Nephron progenitor cell (in vitro differentiated cells): ENCODE data around the gene OVAAL.

Experiments used
- DNase-seq: peaks from one replicate; pipeline ENCODE4 v3.0.0; 2021
- H3K27ac Mint-ChIP-seq: 2 replicates; pipeline ENCODE4 v1.8.0; 2021; ENCODE audit warnings: mild to moderate bottlenecking, moderate library complexity, mixed read lengths
- H3K27me3 Mint-ChIP-seq: 2 replicates; pipeline ENCODE4 v1.8.0; 2021; ENCODE audit warnings: mild to moderate bottlenecking, low read depth, mixed read lengths; ENCODE audit not compliant: poor library complexity
- H3K36me3 Mint-ChIP-seq: 2 replicates; pipeline ENCODE4 v1.8.0; 2021; ENCODE audit warnings: low read depth, mixed read lengths
- H3K4me1 Mint-ChIP-seq: 2 replicates; pipeline ENCODE4 v1.8.0; 2021; ENCODE audit warnings: mixed read lengths
- H3K4me3 Mint-ChIP-seq: 2 replicates; pipeline ENCODE4 v1.8.0; 2021; ENCODE audit warnings: mild to moderate bottlenecking, moderate library complexity, mixed read lengths
- H3K9me3 Mint-ChIP-seq: 2 replicates; pipeline ENCODE4 v1.8.0; 2021; ENCODE audit warnings: mild to moderate bottlenecking, moderate library complexity, mixed read lengths
- TF ChIP-seq, protein P1 (sequence below): fragments of 200-600 bp; sonication (generic); IDR thresholded peaks from 2 replicates; pipeline ENCODE4 v1.5.0; 2021; ENCODE audit warnings: antibody characterized with exemption

The OVAAL gene

DNA sequence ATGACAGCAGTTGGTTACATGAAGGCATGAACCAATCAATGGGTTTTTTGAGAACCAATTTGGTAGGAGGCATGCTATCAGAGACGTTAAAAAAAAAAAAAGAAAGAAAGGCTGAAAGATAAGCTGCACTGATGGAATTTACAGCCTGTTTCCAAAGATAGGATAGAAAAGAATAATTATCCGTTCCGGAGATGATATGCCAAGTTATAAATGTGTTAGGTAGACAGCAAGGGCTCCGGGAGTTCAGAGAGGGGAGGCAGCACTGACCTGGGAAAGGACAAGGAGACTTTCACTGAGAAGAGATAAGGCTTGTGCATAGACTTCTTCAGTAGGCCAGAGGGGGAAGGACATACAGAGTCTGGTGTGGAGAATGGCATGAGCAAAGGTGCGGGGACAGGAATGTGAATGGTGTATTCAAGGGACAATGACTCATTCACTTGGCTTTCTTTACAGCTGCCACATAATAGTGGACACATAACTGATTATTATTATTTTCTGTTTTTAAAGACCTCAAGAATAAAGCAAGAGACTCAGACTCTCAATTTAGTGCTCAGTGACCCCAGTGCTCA is 31.6 kb upstream of the OVAAL start:
- H3K4me3 Mint-ChIP-seq = no peak overlapping the region
- DNase-seq = no peak
- no peak overlapping the region for H3K27ac Mint-ChIP-seq
- H3K4me1 Mint-ChIP-seq = peaks cover 20% of the 10 kb centered on the region
- peaks cover 10% of the 10 kb centered on the region for H3K27me3 Mint-ChIP-seq
- H3K36me3 Mint-ChIP-seq = no peaks in the 10 kb centered on the region
- no peaks in the 10 kb centered on the region for H3K9me3 Mint-ChIP-seq
- TF ChIP-seq, protein P1, sequence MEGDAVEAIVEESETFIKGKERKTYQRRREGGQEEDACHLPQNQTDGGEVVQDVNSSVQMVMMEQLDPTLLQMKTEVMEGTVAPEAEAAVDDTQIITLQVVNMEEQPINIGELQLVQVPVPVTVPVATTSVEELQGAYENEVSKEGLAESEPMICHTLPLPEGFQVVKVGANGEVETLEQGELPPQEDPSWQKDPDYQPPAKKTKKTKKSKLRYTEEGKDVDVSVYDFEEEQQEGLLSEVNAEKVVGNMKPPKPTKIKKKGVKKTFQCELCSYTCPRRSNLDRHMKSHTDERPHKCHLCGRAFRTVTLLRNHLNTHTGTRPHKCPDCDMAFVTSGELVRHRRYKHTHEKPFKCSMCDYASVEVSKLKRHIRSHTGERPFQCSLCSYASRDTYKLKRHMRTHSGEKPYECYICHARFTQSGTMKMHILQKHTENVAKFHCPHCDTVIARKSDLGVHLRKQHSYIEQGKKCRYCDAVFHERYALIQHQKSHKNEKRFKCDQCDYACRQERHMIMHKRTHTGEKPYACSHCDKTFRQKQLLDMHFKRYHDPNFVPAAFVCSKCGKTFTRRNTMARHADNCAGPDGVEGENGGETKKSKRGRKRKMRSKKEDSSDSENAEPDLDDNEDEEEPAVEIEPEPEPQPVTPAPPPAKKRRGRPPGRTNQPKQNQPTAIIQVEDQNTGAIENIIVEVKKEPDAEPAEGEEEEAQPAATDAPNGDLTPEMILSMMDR = no peak

DNA sequence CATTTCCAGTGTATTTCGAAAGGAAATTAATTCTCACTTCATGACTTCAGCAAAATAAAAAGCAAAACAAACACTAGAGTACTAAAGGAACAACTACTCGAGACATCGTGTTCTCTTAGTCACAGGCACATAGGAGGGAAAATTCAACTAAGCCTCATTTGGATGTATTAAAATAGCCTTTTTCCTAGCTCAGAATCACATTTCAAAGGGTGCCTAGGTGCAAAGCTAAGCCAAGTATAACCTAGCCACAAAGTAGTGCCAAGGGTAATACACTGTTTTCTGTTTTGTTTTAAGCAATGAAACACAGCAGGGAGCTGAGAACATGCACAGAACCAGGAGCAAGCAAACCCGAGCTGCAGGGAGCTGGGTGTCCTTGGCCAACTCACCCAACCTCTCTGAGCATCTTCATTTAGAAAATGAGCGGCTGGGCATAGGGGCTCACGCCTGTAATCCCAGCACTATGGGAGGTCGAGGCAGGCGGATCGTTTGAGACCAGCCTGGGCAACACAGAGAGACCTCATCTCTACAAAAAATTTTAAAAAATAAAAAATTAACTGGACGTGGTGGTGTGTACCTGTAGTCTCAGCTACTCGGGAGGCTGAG is 29.8 kb upstream of the OVAAL start:
- DNase-seq = no peak
- Mint-ChIP-seq H3K9me3 (no peaks in the 10 kb centered on the region), H3K4me3 (no peak overlapping the region), H3K27ac (no peak overlapping the region), H3K4me1 (peaks cover 23% of the 10 kb centered on the region), H3K36me3 (no peaks in the 10 kb centered on the region), H3K27me3 (peaks cover 7% of the 10 kb centered on the region)
- TF ChIP-seq, protein P1 = no peak

DNA sequence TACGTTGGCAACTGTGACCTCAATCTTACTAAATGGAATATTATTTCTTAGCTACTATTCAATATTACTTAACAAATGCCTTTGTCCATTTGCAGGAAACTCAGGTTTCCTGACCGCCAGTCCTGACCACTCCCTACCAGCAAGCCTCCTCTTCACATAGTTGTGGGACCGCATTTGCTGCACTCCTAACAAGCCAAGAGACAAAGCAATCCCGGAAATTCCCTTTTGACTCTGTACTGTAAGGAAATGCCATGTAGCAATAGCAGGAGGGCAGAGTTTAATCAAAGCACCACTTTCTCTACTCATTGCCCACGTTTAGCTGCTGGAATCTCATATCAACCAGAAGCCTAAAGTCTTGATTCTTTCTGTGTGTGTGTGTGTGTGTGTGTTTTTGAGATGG is 28.3 kb upstream of the OVAAL start:
- Mint-ChIP-seq H3K27ac (no peak overlapping the region), H3K4me1 (peaks cover 16% of the 10 kb centered on the region), H3K9me3 (no peaks in the 10 kb centered on the region), H3K4me3 (no peak overlapping the region), H3K27me3 (peaks cover 7% of the 10 kb centered on the region), H3K36me3 (no peaks in the 10 kb centered on the region)
- TF ChIP-seq, protein P1 = no peak
- no peak for DNase-seq

DNA sequence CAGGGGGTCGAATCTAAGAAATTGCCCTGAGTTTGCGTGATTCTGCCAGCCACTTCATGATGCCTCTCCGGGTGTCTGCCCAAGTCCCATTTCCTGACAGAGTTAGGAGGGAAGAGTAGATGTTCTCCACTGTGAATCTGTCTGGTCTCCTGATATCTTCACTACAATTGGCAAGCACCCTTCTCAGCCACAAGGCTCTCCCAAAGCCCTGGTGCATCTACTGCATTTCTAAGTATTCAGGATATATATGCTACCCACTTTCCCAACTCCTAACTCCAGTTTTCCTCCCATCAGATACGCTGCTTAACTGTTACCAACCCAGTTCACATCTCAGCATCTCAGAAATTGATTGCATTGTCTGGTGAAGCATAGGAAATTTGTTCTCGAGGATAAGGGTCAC is 25.9 kb upstream of the OVAAL start:
- TF ChIP-seq, protein P1 = no peak
- Mint-ChIP-seq H3K27me3 (peaks cover 7% of the 10 kb centered on the region), H3K36me3 (no peaks in the 10 kb centered on the region), H3K27ac (no peak overlapping the region), H3K9me3 (no peaks in the 10 kb centered on the region), H3K4me3 (no peak overlapping the region), H3K4me1 (peaks cover 12% of the 10 kb centered on the region)
- no peak for DNase-seq

DNA sequence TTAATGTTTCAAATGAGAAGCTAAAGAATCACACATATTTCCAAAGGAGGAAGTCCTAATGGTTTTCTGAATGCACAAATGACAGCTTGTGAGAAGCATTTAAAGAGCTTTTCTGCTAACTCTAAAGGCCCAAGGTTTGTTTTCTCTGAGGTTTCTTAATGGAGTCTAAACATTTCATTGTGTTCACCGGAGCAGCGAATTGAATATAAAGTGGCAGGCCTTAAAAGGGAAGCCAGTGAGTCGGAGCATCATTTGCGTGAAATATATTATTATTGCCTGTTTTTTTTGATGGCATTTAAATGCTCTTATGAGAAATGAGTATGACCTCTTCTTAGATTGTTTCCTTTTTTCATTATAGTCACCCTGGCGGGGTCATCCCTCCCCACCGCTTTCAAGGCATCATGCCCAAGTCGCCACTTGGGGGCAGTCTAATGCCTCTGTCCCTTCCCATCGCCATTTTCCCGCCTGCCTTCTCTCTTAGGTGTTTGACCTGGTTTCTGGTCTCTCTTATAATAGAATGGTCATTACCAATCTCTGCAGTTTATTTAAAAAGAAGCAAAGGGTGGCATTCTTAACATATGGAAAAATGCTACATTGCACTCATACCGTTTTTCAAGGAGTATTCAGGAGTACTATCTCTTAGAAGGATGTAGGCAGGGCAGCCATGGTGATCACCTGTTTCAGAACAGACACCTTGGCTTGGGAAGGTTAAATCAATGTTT is 25.3 kb upstream of the OVAAL start:
- peaks cover 12% of the 10 kb centered on the region for H3K4me1 Mint-ChIP-seq
- H3K9me3 Mint-ChIP-seq = no peaks in the 10 kb centered on the region
- DNase-seq = peak; percentile 80
- peaks cover 7% of the 10 kb centered on the region for H3K27me3 Mint-ChIP-seq
- no peaks in the 10 kb centered on the region for H3K36me3 Mint-ChIP-seq
- TF ChIP-seq, protein P1 = peak; percentile 92
- H3K27ac Mint-ChIP-seq = no peak overlapping the region
- H3K4me3 Mint-ChIP-seq = no peak overlapping the region
